Epithelial cell of esophagus (primary cell): Measurements from ENCODE around the gene SUSD4.

Source experiments
- DNase-seq: peaks from one replicate; pipeline ENCODE4 v3.0.0; 2010; ENCODE audit warnings: low read depth
- H3K4me3 ChIP-seq: 2 replicates; pipeline ENCODE4 v1.5.1; 2011; ENCODE audit warnings: mild to moderate bottlenecking, low read length, control low read depth
- CTCF ChIP-seq: IDR thresholded peaks from 2 replicates; pipeline ENCODE4 v1.5.1; 2011; ENCODE audit warnings: low read depth, mild to moderate bottlenecking, low read length, control low read depth, inconsistent platforms; ENCODE audit not compliant: insufficient read depth; ENCODE audit errors: missing control alignments

SUSD4 gene

DNA sequence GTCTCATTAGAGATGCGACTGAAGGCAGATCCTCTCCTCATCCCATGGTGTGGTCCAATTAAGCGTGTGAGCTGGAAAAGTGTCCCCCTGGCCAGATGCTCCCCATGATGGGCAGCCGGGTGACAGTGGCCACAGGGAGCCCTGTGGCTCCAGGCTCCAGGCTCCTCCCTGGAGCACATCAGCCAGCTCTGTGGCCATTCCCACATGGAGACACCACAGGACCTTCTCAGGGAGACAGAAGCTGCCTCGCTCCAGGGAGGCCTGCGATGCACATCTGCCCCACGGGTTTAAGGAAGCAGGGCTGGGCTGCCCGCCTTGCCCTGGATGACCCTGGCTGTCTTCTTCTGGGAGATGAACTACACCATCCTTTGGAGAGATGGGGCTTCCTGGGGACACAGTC is 121.0 kb downstream of the SUSD4 start:
- no peak overlapping the region for H3K4me3 ChIP-seq
- DNase-seq: no peak
- TF ChIP-seq CTCF: no peak

DNA sequence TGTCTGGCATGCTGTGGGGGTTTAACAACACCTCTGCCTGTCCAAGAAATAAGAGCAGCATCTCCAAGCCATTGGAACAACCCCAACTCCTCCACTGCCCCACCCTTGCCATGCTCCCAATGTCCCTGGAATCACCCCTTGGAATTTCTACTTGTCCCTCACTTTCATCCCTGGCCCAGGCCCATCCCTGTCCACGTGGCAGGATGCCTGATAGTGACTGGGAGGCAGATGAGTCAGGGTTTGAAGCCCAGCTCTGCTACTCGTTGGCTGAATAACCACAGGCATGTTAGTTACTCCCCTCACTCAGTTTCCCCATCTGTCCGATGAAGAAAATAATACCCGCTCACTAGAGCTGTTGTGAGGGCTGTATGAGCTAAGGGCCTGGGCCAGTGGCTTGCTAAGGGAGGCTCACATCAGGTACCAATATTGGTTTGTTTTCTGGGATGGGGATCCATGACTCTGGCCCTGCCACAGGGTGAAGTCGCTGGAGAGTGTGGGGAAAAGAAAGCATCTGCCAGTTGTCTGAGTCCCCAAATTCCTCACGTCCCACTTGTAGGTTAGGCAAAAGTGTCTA is 121.5 kb downstream of the SUSD4 start:
- no peak overlapping the region for H3K4me3 ChIP-seq
- TF ChIP-seq CTCF: no peak
- peak; percentile 32 for DNase-seq

GRCh38 chr1:223240122-223240521 is 123.9 kb downstream of the SUSD4 start:
- no peak overlapping the region for H3K4me3 ChIP-seq
- TF ChIP-seq CTCF: no peak
- no peak for DNase-seq

GRCh38 chr1:223235091-223235490 is 128.9 kb downstream of the SUSD4 start:
- H3K4me3 ChIP-seq: no peak overlapping the region
- DNase-seq: no peak
- no peak for TF ChIP-seq CTCF

- no peak overlapping the region for H3K4me3 ChIP-seq
- TF ChIP-seq CTCF: no peak
- DNase-seq: no peak
Observed at GRCh38 chr1:223234534-223234933, 129.4 kb downstream of the SUSD4 start.

DNA sequence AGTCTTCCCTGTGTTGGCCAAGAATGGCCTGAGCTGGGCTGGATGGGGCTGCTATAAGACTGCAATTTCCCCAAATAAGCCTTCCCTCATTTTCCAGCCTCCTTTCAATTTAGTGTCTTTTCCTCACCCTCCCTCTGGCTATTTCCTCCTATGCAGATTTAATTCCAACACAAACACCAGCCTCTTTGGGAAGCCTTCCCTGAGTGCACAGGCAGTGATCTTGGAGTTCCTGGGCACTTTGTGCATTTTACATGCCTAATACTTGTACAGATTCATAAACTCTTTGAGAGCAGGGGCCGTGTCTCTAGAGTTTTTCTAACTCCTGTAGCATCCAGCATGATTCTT is 129.8 kb downstream of the SUSD4 start:
- no peak for DNase-seq
- no peak for TF ChIP-seq CTCF
- H3K4me3 ChIP-seq: no peak overlapping the region

GRCh38 chr1:223233410-223234169 is 130.4 kb downstream of the SUSD4 start:
- DNase-seq: peak; percentile 90
- H3K4me3 ChIP-seq: no peak overlapping the region
- TF ChIP-seq CTCF: peak; percentile 4
